Endometrial microvascular endothelial cells (primary cell): ENCODE measurements around the gene LUZP2. TPM values are rescaled to one million over a fixed set of nuclear protein-coding genes. Genes with fewer than 3 reads are reported as not detected.

Experiments used
- in situ Hi-C: cut with HindIII; loops from 2 replicates; pipeline ENCODE4 v1.10.0; 2017; ENCODE audit warnings: low sequenced_read_pairs, low pct_unique_long_range_greater_than_20kb; ENCODE audit errors: inconsistent ontology term
- total RNA-seq: library from RNA; depleted of rRNA; stranded (reverse); fragments of >200 nt; gene quantifications from one replicate; pipeline ENCODE4 v1.2.3, GENCODE V29; 2015; ENCODE audit errors: inconsistent ontology term

LUZP2 gene
- total RNA-seq, 1 donor from 2014 or later, result not detected

- in situ Hi-C loops, result no loop called here
Measured at GRCh38 chr11:24685821-24686220, 189.0 kb downstream of the LUZP2 start.

- in situ Hi-C loops, result no loop called here
Measured at GRCh38 chr11:24687531-24688147, 190.8 kb downstream of the LUZP2 start.

GRCh38 chr11:24688981-24689380, 192.1 kb downstream of the LUZP2 start:
- in situ Hi-C loops, result no loop called here

- in situ Hi-C loops, result no loop called here
Measured at GRCh38 chr11:24697522-24698111, 200.8 kb downstream of the LUZP2 start.

GRCh38 chr11:24704716-24705115, 207.9 kb downstream of the LUZP2 start:
- in situ Hi-C loops, result no loop called here

GRCh38 chr11:24705474-24705873, 208.6 kb downstream of the LUZP2 start:
- in situ Hi-C loops, result no loop called here

GRCh38 chr11:24708616-24709015, 211.8 kb downstream of the LUZP2 start:
- in situ Hi-C loops, result no loop called here

- in situ Hi-C loops, result no loop called here
Measured at GRCh38 chr11:24709928-24710565, 213.2 kb downstream of the LUZP2 start.

GRCh38 chr11:24714601-24715000, 217.7 kb downstream of the LUZP2 start:
- in situ Hi-C loops, result no loop called here

GRCh38 chr11:24716403-24716802, 219.6 kb downstream of the LUZP2 start:
- in situ Hi-C loops, result no loop called here

- in situ Hi-C loops, result no loop called here
Measured at GRCh38 chr11:24723231-24723630, 226.4 kb downstream of the LUZP2 start.

GRCh38 chr11:24731554-24731953, 234.7 kb downstream of the LUZP2 start:
- in situ Hi-C loops, result no loop called here

GRCh38 chr11:24734742-24735237, 237.9 kb downstream of the LUZP2 start:
- in situ Hi-C loops, result no loop called here

- in situ Hi-C loops, result no loop called here
Measured at GRCh38 chr11:24738972-24739371, 242.1 kb downstream of the LUZP2 start.

GRCh38 chr11:24739637-24740036, 242.8 kb downstream of the LUZP2 start:
- in situ Hi-C loops, result no loop called here

GRCh38 chr11:24747275-24748251, 250.7 kb downstream of the LUZP2 start:
- in situ Hi-C loops, result no loop called here

- in situ Hi-C loops, result no loop called here
Measured at GRCh38 chr11:24748261-24748660, 251.4 kb downstream of the LUZP2 start.

- in situ Hi-C loops, result no loop called here
Measured at GRCh38 chr11:24754406-24754805, 257.6 kb downstream of the LUZP2 start.

- in situ Hi-C loops, result no loop called here
Measured at GRCh38 chr11:24755260-24755839, 258.5 kb downstream of the LUZP2 start.
